ENCODE results near the gene CDC26.

DNA sequence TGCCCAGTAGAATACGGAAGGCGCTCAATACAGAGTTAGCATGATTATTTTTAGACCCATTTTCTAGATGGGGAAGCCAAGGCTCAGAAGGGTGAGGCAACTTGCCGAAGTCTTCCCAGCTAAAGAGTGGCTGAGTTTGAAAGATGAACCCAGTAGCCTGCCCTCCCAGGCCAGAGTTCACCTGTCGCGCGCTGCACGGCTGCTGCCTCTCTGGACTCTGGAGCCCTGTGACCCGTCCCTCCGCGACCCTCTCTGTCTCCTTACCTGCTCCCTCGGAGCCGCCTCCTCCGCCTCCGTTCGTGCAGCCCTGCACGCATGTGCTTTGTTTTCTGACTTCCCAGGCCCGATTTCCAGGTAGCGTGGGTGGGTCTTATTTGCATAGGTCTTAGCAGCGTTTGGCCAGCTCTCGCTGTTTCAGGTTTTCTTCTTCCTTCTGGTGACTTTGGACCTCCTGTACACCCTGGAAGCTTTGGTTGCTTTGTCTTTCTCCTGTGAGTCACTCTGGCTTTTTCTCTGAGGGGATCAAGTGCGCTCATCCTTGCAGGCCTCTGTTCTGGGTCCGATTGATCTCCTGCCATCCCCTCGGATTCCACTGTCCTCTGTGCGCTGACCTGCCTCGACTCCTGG, 27.5 kb upstream of the CDC26 start, which contains the start of gene RNF183:
- TF ChIP-seq, protein P1, sequence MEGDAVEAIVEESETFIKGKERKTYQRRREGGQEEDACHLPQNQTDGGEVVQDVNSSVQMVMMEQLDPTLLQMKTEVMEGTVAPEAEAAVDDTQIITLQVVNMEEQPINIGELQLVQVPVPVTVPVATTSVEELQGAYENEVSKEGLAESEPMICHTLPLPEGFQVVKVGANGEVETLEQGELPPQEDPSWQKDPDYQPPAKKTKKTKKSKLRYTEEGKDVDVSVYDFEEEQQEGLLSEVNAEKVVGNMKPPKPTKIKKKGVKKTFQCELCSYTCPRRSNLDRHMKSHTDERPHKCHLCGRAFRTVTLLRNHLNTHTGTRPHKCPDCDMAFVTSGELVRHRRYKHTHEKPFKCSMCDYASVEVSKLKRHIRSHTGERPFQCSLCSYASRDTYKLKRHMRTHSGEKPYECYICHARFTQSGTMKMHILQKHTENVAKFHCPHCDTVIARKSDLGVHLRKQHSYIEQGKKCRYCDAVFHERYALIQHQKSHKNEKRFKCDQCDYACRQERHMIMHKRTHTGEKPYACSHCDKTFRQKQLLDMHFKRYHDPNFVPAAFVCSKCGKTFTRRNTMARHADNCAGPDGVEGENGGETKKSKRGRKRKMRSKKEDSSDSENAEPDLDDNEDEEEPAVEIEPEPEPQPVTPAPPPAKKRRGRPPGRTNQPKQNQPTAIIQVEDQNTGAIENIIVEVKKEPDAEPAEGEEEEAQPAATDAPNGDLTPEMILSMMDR (IDR thresholded peaks at IDR 0.05): no peak
- TF ChIP-seq POLR2A (IDR thresholded peaks at IDR 0.05) (no peak), EP300 (IDR thresholded peaks at IDR 0.05) (no peak)
